GM10847 (cell line): ENCODE results near the gene DENND2D.

Experiments
- POLR2A ChIP-seq: IDR thresholded peaks from 2 replicates; pipeline ENCODE4 v1.6.1; 2011; ENCODE audit not compliant: insufficient read length; ENCODE audit errors: extremely low read depth

DENND2D gene

GRCh38 chr1:111175349-111175748 is 25.1 kb downstream of the DENND2D start:
- TF ChIP-seq POLR2A = no peak

- no peak for TF ChIP-seq POLR2A
These were observed 26.4 kb downstream of the DENND2D start for GRCh38 chr1:111174070-111174469.

DNA sequence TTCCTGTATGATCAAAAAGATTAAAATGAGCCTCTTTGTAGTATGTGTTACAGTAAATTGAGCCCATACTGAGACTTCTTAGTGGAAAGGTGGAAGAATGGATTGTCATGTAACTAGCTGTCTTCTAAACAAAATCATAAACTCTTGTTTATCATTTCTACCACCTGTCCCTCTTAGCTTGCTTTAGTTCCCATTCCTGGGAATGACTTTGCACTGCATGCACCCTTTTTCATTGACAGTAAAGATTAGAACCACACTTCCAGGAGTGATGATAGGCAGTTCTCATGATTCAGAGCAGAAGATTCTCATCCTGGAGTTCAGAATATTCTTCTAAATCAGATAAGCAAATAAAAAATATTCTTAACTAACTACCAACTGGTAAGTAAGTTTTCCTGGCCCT is 28.0 kb downstream of the DENND2D start:
- no peak for TF ChIP-seq POLR2A

DNA sequence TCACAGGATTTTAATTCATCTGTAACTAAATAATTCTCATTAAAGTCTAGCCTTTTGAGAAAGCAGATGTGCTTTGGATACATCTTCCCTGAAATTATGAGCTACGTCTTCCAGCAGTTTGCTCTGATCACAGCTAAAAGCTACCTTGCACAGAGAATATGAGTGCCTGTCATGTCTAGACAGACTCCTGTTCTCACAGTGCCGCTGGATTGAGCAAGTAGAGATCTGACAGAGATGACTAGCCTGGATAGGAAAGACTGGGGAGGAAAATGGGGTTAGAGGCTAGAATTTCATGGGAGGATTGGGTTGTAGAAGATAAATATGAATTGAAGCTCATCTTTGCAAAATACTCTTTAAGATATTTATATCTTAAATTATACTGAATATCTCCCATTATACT is 36.3 kb downstream of the DENND2D start:
- no peak for TF ChIP-seq POLR2A

- no peak for TF ChIP-seq POLR2A
These were observed 37.1 kb downstream of the DENND2D start for GRCh38 chr1:111163363-111163762.

GRCh38 chr1:111162488-111162880 is 38.0 kb downstream of the DENND2D start:
- no peak for TF ChIP-seq POLR2A

DNA sequence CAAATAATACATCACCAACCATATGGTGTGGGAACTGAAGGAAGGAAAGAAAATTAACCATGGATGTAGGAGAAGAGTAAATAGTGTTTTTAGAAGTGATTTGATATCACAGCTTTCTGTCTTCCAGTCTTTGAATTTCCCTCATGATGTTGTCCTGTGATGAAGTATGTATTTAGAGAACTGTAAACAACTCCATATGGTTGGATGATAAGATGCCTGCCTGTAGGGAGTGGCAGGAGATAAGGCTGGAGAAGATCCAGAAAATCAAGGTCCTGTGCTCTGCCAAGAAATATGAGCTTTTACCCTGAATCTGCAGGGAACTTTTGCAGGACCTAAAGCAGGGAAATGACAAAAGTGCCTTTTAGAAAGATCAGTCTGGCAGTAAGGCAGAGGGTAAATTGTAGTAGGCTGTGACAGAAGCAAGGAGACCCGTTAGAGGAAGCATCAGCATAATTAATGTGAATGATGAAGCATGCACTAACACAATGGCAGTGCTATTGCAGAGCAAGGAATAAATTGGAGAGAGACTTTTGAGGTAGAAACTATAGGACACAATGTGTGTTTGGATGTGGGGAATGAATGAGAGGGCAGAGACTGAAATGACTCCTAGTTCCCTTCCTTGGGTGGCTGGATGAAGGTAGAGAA is 38.5 kb downstream of the DENND2D start:
- TF ChIP-seq POLR2A = no peak

DNA sequence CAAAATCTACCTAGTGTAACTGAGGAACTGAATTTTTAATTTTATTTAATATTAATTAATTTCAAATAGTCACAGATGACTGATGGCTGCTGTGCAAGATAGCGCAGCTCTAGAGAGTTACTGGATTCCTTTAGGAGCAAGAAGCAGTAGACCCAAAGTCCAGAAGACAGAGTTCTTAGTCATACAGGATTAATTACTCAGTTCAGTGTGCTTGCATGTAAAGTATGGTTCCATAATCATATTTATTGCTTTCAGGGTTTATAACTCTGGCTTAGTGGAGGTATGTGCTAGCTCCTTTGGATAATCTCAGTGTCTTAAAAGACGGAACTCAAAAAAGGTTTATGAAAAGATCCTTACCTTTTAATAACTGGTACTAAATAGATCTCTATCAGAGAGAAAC is 43.0 kb downstream of the DENND2D start:
- no peak for TF ChIP-seq POLR2A

DNA sequence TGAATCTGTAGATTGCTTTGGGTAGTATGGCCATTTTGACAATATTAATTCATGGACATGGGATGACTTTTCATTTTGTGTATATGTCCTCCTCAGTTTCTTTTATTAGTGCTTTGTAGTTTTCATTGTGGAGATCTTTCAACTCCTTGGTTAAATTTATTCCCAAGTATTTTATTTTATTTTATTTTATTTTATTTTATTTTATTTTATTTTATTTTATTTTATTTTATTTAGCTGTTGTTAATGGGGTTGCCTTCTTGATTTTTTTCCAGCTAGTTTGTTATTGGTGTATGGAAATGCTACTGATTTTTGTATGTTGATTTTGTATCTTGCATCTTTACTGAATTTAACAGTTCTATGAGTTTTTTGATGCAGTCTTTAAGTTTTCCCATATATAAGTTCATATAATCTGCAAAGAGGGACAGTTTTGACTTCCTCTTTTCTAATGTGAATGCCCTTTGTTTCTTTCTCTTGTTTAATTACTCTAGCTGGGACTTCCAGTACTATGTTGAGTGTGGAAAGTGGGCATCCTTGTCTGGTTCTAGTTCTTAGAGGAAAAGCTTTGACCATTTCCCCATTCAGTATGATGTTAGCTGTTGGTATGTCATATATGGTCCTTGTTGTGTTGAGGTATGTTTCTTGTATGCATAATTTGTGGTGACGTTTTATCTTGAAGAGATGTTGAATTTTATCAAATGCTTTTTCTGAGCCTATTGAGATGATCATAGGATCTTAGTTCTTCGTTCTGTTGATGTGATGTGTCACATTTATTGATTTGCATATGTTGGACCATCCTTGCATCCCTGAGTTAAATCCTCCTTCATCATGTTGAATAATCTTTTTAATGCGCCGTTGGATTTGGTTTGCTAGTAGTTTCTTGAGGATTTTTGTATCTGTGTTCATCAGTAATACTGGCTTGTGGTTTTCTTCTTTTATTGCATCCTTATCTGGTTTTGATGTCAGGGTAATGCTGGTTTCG is 46.1 kb downstream of the DENND2D start:
- no peak for TF ChIP-seq POLR2A

GRCh38 chr1:111151838-111152237 is 48.6 kb downstream of the DENND2D start:
- TF ChIP-seq POLR2A = no peak

GRCh38 chr1:111148376-111148881 is 52.0 kb downstream of the DENND2D start:
- TF ChIP-seq POLR2A = no peak

DNA sequence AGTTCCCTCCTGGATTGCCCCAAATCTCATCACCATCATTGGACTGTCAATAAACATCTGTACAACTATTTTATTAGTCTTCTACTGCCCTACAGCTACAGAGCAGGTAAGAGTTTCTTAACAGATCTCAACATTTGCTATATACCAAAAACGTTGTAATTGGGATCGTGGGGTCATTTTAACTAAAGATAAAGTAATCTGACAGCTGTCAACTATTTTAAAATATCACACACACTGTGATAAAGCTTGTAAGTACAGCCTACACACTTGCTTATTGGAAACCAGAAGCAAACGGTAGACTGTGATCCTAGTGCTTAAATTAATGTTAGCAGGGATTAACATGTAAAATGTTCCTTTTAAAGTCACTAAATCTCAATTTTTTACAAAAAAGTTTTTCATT is 52.5 kb downstream of the DENND2D start:
- TF ChIP-seq POLR2A = no peak

DNA sequence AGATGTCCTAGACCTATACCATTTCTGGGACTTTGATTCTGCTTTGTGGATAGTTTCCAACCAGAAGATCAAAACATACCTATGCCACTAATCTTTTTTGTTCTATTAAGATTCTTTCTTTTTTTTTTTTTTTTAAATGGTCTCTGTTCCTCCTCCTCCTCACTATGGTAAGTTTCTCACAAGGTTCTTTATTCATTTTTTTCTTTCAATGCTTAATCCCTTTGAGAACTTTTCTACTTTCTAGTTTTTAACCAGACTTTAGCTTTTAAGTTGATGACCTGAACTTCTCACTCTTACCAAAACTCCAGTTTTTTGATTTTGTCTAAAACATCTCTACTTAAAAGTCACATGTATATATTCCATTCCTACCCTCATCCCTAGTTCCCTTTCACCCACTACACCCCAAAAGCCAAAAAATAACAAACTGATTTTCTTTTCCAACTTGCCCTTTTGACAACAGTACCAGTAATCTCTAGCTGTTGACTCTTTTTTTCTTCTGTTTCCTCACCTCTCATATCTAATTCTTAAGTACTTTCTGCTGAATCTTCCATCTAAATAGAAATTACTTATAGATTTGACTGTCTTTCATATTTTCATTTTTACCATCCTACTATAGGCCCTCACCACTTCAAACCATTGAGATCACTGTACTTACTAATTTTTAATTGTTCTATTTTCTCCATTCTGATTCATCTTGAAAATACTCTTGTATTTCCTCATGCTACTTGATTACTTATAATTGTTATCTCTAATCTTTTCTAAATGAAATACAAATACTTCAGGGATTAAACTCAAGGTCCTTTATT is 54.3 kb downstream of the DENND2D start:
- no peak for TF ChIP-seq POLR2A

DNA sequence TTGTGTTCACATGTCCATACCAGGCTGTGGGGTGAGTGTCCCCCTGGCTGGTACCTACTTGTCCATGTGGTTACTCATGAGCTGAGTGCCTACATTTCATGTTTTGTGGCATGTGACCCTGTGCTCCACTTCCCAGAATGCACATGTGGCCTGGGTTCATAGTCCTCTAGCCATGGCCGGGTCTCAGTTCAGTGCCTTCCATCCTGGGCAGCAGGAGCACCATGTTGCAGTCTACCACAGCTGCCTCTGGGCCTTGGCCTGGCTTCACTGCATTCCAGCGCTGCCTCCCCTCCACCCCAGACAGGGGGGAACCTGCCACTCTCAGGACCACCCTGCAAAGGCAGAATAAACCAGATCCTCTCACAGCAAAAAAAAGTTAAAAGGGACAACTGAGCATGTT is 54.9 kb downstream of the DENND2D start:
- no peak for TF ChIP-seq POLR2A

- no peak for TF ChIP-seq POLR2A
These were observed 58.0 kb downstream of the DENND2D start for GRCh38 chr1:111142356-111142975.
